WTC11 (cell line): ENCODE measurements around the gene PSMC6. TPM values are rescaled to one million over a fixed set of nuclear protein-coding genes. Genes with fewer than 3 reads are reported as not detected.

Experiments
- ATAC-seq: fragments of 200-7000 bp; cut with Tn5 transposase; 2 replicates; pipeline ENCODE4 v1.10.0; 2021; ENCODE audit warnings: mild to moderate bottlenecking, moderate library complexity
- CTCF ChIA-PET: fragments of 300-600 bp; sonication (Branson Sonifier 250); formaldehyde crosslinking; loops from one replicate; lab custom pipeline; 2021; ENCODE audit warnings: antibody characterized with exemption; lab: Charles Lee
- POLR2A ChIA-PET: fragments of 350-600 bp; sonication (Branson Sonifier 250); formaldehyde crosslinking; loops from one replicate; lab custom pipeline; 2021; ENCODE audit warnings: antibody characterized with exemption; lab: Charles Lee
- DNase-seq: peaks from one replicate; pipeline ENCODE4 v3.0.0; 2021; ENCODE audit warnings: low spot score
- H3K27ac Mint-ChIP-seq: 2 replicates; pipeline ENCODE4 v1.8.0; 2021; ENCODE audit warnings: mixed read lengths
- H3K27me3 Mint-ChIP-seq: 2 replicates; pipeline ENCODE4 v1.8.0; 2021; ENCODE audit warnings: low read depth, mild to moderate bottlenecking, moderate library complexity, mixed read lengths
- H3K36me3 Mint-ChIP-seq: 2 replicates; pipeline ENCODE4 v1.8.0; 2021; ENCODE audit warnings: mixed read lengths
- H3K4me1 Mint-ChIP-seq: 2 replicates; pipeline ENCODE4 v1.8.0; 2022; ENCODE audit warnings: mixed read lengths
- H3K4me3 Mint-ChIP-seq: 2 replicates; pipeline ENCODE4 v1.8.0; 2021; ENCODE audit warnings: mild to moderate bottlenecking, moderate library complexity, mixed read lengths
- H3K9me3 Mint-ChIP-seq: 2 replicates; pipeline ENCODE4 v1.8.0; 2021; ENCODE audit warnings: mixed read lengths
- ELF4 ChIP-seq: sonication (generic); formaldehyde crosslinking; IDR thresholded peaks from 2 replicates; pipeline ENCODE4 v1.8.1; 2022; ENCODE audit warnings: low read depth, mild to moderate bottlenecking, moderate library complexity, missing genetic modification reagents
- ETV6 ChIP-seq: sonication (generic); formaldehyde crosslinking; IDR thresholded peaks from 2 replicates; pipeline ENCODE4 v1.8.1; 2022; ENCODE audit warnings: mild to moderate bottlenecking, missing genetic modification reagents
- NFATC4 ChIP-seq: fragments of 250-450 bp; sonication (Bioruptor Pico); IDR thresholded peaks from 2 replicates; pipeline ENCODE4 v1.9.0; 2021; ENCODE audit warnings: mild to moderate bottlenecking
- NR1H2 ChIP-seq: sonication (generic); formaldehyde crosslinking; IDR thresholded peaks from 2 replicates; pipeline ENCODE4 v1.9.0; 2021; ENCODE audit warnings: mild to moderate bottlenecking, moderate library complexity, missing genetic modification reagents
- RELA ChIP-seq: sonication (generic); formaldehyde crosslinking; IDR thresholded peaks from 2 replicates; pipeline ENCODE4 v1.8.1; 2022; ENCODE audit warnings: missing genetic modification reagents, mild to moderate bottlenecking, borderline replicate concordance
- SP1 ChIP-seq: sonication (generic); formaldehyde crosslinking; conservative IDR thresholded peaks from 2 replicates; pipeline ENCODE4 v1.8.1; 2022; ENCODE audit warnings: missing genetic modification reagents
- ZNF317 ChIP-seq: sonication (generic); formaldehyde crosslinking; IDR thresholded peaks from 2 replicates; pipeline ENCODE4 v1.8.1; 2023; ENCODE audit warnings: low read depth, mild to moderate bottlenecking, moderate library complexity, missing genetic modification reagents, borderline replicate concordance
- total RNA-seq: library from RNA; stranded (reverse); gene quantifications from 3 replicates; pipeline ENCODE4 v1.2.3, GENCODE V29; 2021
- TF ChIP-seq, protein P1 (sequence below): sonication (generic); formaldehyde crosslinking; IDR thresholded peaks from 2 replicates; pipeline ENCODE4 v1.8.1; 2022; ENCODE audit warnings: low read depth, missing genetic modification reagents, borderline replicate concordance
- TF ChIP-seq, protein P2 (sequence below): fragments of 200-600 bp; IDR thresholded peaks from 2 replicates; pipeline ENCODE4 v1.8.0; 2022; ENCODE audit warnings: antibody characterized with exemption
- TF ChIP-seq, protein P3 (sequence below): sonication (generic); formaldehyde crosslinking; IDR thresholded peaks from 2 replicates; pipeline ENCODE4 v1.8.1; 2023; ENCODE audit warnings: mild to moderate bottlenecking, missing genetic modification reagents, moderate library complexity
- TF ChIP-seq, protein P4 (sequence below): sonication (generic); formaldehyde crosslinking; IDR thresholded peaks from 2 replicates; pipeline ENCODE4 v1.8.0; 2023; ENCODE audit warnings: missing genetic modification reagents, mild to moderate bottlenecking, borderline replicate concordance
- TF ChIP-seq, protein P5 (sequence below): sonication (generic); formaldehyde crosslinking; IDR thresholded peaks from 2 replicates; pipeline ENCODE4 v1.8.0; 2023; ENCODE audit warnings: missing genetic modification reagents
- TF ChIP-seq, protein P6 (sequence below): sonication (generic); formaldehyde crosslinking; IDR thresholded peaks from 2 replicates; pipeline ENCODE4 v1.8.1; 2023; ENCODE audit warnings: mild to moderate bottlenecking, moderate library complexity, missing genetic modification reagents
- TF ChIP-seq, protein P7 (sequence below): sonication (generic); formaldehyde crosslinking; IDR thresholded peaks from 2 replicates; pipeline ENCODE4 v1.8.0; 2023; ENCODE audit warnings: mild to moderate bottlenecking, missing genetic modification reagents
- TF ChIP-seq, protein P8 (sequence below): sonication (generic); formaldehyde crosslinking; IDR thresholded peaks from 2 replicates; pipeline ENCODE4 v1.8.0; 2022; ENCODE audit warnings: mild to moderate bottlenecking, missing genetic modification reagents
- TF ChIP-seq, protein P9 (sequence below): sonication (generic); formaldehyde crosslinking; IDR thresholded peaks from 2 replicates; pipeline ENCODE4 v1.8.1; 2023; ENCODE audit warnings: mild to moderate bottlenecking, missing genetic modification reagents, borderline replicate concordance
- TF ChIP-seq, protein P10 (sequence below): sonication (generic); formaldehyde crosslinking; IDR thresholded peaks from 2 replicates; pipeline ENCODE4 v1.8.1; 2022; ENCODE audit warnings: mild to moderate bottlenecking, missing genetic modification reagents, moderate library complexity, borderline replicate concordance

The PSMC6 gene
- total RNA-seq, 1 experiment from 2014 or later, result 96.4 TPM

DNA sequence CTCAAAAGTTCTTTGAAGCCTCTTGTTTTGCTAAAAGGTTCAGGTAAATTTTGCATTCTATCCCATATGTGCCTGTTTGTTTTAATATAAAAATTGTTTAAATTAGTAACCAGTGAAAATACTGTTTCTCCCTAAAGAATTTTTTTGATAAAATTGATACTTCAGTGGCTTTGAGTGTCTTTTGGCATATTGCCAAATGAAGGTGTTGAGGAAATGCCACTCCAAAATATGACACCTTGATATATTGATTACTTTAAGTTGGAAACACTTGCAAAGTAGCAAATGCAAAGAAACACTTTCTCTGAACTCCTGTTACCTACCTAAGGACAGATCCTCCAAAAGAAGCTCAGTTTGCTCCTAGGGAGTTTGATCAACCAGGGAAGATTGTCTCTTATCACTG lies 31.4 kb downstream of the PSMC6 start:
- H3K4me3 Mint-ChIP-seq, result no peak overlapping the region
- POLR2A ChIA-PET, result no interaction called here
- no peak for ATAC-seq
- H3K27me3 Mint-ChIP-seq, result no peaks in the 10 kb centered on the region
- DNase-seq, result no peak
- peaks cover 5% of the 10 kb centered on the region for H3K9me3 Mint-ChIP-seq
- CTCF ChIA-PET, result no interaction called here
- peaks cover 18% of the 10 kb centered on the region for H3K36me3 Mint-ChIP-seq
- no peak overlapping the region for H3K27ac Mint-ChIP-seq
- peaks cover 61% of the 10 kb centered on the region for H3K4me1 Mint-ChIP-seq
- TF ChIP-seq, protein P1, sequence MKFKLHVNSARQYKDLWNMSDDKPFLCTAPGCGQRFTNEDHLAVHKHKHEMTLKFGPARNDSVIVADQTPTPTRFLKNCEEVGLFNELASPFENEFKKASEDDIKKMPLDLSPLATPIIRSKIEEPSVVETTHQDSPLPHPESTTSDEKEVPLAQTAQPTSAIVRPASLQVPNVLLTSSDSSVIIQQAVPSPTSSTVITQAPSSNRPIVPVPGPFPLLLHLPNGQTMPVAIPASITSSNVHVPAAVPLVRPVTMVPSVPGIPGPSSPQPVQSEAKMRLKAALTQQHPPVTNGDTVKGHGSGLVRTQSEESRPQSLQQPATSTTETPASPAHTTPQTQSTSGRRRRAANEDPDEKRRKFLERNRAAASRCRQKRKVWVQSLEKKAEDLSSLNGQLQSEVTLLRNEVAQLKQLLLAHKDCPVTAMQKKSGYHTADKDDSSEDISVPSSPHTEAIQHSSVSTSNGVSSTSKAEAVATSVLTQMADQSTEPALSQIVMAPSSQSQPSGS (CRISPR knock-in tag), result no peak
- TF ChIP-seq SP1 (CRISPR knock-in tag) (no peak), NR1H2 (no peak), ETV6 (CRISPR knock-in tag) (no peak), ZNF317 (CRISPR knock-in tag) (no peak), NFATC4 (no peak), RELA (CRISPR knock-in tag) (no peak), ELF4 (no peak)
- TF ChIP-seq, protein P2, sequence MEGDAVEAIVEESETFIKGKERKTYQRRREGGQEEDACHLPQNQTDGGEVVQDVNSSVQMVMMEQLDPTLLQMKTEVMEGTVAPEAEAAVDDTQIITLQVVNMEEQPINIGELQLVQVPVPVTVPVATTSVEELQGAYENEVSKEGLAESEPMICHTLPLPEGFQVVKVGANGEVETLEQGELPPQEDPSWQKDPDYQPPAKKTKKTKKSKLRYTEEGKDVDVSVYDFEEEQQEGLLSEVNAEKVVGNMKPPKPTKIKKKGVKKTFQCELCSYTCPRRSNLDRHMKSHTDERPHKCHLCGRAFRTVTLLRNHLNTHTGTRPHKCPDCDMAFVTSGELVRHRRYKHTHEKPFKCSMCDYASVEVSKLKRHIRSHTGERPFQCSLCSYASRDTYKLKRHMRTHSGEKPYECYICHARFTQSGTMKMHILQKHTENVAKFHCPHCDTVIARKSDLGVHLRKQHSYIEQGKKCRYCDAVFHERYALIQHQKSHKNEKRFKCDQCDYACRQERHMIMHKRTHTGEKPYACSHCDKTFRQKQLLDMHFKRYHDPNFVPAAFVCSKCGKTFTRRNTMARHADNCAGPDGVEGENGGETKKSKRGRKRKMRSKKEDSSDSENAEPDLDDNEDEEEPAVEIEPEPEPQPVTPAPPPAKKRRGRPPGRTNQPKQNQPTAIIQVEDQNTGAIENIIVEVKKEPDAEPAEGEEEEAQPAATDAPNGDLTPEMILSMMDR, result no peak
- TF ChIP-seq, protein P3, sequence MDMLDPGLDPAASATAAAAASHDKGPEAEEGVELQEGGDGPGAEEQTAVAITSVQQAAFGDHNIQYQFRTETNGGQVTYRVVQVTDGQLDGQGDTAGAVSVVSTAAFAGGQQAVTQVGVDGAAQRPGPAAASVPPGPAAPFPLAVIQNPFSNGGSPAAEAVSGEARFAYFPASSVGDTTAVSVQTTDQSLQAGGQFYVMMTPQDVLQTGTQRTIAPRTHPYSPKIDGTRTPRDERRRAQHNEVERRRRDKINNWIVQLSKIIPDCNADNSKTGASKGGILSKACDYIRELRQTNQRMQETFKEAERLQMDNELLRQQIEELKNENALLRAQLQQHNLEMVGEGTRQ, result no peak
- TF ChIP-seq, protein P4, sequence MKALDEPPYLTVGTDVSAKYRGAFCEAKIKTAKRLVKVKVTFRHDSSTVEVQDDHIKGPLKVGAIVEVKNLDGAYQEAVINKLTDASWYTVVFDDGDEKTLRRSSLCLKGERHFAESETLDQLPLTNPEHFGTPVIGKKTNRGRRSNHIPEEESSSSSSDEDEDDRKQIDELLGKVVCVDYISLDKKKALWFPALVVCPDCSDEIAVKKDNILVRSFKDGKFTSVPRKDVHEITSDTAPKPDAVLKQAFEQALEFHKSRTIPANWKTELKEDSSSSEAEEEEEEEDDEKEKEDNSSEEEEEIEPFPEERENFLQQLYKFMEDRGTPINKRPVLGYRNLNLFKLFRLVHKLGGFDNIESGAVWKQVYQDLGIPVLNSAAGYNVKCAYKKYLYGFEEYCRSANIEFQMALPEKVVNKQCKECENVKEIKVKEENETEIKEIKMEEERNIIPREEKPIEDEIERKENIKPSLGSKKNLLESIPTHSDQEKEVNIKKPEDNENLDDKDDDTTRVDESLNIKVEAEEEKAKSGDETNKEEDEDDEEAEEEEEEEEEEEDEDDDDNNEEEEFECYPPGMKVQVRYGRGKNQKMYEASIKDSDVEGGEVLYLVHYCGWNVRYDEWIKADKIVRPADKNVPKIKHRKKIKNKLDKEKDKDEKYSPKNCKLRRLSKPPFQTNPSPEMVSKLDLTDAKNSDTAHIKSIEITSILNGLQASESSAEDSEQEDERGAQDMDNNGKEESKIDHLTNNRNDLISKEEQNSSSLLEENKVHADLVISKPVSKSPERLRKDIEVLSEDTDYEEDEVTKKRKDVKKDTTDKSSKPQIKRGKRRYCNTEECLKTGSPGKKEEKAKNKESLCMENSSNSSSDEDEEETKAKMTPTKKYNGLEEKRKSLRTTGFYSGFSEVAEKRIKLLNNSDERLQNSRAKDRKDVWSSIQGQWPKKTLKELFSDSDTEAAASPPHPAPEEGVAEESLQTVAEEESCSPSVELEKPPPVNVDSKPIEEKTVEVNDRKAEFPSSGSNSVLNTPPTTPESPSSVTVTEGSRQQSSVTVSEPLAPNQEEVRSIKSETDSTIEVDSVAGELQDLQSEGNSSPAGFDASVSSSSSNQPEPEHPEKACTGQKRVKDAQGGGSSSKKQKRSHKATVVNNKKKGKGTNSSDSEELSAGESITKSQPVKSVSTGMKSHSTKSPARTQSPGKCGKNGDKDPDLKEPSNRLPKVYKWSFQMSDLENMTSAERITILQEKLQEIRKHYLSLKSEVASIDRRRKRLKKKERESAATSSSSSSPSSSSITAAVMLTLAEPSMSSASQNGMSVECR, result no peak
- TF ChIP-seq, protein P5, sequence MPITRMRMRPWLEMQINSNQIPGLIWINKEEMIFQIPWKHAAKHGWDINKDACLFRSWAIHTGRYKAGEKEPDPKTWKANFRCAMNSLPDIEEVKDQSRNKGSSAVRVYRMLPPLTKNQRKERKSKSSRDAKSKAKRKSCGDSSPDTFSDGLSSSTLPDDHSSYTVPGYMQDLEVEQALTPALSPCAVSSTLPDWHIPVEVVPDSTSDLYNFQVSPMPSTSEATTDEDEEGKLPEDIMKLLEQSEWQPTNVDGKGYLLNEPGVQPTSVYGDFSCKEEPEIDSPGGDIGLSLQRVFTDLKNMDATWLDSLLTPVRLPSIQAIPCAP, result no peak
- TF ChIP-seq, protein P6, sequence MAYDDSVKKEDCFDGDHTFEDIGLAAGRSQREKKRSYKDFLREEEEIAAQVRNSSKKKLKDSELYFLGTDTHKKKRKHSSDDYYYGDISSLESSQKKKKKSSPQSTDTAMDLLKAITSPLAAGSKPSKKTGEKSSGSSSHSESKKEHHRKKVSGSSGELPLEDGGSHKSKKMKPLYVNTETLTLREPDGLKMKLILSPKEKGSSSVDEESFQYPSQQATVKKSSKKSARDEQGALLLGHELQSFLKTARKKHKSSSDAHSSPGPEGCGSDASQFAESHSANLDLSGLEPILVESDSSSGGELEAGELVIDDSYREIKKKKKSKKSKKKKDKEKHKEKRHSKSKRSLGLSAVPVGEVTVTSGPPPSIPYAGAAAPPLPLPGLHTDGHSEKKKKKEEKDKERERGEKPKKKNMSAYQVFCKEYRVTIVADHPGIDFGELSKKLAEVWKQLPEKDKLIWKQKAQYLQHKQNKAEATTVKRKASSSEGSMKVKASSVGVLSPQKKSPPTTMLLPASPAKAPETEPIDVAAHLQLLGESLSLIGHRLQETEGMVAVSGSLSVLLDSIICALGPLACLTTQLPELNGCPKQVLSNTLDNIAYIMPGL, result no peak
- TF ChIP-seq, protein P7, sequence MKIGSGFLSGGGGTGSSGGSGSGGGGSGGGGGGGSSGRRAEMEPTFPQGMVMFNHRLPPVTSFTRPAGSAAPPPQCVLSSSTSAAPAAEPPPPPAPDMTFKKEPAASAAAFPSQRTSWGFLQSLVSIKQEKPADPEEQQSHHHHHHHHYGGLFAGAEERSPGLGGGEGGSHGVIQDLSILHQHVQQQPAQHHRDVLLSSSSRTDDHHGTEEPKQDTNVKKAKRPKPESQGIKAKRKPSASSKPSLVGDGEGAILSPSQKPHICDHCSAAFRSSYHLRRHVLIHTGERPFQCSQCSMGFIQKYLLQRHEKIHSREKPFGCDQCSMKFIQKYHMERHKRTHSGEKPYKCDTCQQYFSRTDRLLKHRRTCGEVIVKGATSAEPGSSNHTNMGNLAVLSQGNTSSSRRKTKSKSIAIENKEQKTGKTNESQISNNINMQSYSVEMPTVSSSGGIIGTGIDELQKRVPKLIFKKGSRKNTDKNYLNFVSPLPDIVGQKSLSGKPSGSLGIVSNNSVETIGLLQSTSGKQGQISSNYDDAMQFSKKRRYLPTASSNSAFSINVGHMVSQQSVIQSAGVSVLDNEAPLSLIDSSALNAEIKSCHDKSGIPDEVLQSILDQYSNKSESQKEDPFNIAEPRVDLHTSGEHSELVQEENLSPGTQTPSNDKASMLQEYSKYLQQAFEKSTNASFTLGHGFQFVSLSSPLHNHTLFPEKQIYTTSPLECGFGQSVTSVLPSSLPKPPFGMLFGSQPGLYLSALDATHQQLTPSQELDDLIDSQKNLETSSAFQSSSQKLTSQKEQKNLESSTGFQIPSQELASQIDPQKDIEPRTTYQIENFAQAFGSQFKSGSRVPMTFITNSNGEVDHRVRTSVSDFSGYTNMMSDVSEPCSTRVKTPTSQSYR (CRISPR knock-in tag), result no peak
- TF ChIP-seq, protein P8, sequence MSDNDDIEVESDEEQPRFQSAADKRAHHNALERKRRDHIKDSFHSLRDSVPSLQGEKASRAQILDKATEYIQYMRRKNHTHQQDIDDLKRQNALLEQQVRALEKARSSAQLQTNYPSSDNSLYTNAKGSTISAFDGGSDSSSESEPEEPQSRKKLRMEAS, result no peak
- TF ChIP-seq, protein P9, sequence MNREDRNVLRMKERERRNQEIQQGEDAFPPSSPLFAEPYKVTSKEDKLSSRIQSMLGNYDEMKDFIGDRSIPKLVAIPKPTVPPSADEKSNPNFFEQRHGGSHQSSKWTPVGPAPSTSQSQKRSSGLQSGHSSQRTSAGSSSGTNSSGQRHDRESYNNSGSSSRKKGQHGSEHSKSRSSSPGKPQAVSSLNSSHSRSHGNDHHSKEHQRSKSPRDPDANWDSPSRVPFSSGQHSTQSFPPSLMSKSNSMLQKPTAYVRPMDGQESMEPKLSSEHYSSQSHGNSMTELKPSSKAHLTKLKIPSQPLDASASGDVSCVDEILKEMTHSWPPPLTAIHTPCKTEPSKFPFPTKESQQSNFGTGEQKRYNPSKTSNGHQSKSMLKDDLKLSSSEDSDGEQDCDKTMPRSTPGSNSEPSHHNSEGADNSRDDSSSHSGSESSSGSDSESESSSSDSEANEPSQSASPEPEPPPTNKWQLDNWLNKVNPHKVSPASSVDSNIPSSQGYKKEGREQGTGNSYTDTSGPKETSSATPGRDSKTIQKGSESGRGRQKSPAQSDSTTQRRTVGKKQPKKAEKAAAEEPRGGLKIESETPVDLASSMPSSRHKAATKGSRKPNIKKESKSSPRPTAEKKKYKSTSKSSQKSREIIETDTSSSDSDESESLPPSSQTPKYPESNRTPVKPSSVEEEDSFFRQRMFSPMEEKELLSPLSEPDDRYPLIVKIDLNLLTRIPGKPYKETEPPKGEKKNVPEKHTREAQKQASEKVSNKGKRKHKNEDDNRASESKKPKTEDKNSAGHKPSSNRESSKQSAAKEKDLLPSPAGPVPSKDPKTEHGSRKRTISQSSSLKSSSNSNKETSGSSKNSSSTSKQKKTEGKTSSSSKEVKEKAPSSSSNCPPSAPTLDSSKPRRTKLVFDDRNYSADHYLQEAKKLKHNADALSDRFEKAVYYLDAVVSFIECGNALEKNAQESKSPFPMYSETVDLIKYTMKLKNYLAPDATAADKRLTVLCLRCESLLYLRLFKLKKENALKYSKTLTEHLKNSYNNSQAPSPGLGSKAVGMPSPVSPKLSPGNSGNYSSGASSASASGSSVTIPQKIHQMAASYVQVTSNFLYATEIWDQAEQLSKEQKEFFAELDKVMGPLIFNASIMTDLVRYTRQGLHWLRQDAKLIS (CRISPR knock-in tag), result no peak
- TF ChIP-seq, protein P10, sequence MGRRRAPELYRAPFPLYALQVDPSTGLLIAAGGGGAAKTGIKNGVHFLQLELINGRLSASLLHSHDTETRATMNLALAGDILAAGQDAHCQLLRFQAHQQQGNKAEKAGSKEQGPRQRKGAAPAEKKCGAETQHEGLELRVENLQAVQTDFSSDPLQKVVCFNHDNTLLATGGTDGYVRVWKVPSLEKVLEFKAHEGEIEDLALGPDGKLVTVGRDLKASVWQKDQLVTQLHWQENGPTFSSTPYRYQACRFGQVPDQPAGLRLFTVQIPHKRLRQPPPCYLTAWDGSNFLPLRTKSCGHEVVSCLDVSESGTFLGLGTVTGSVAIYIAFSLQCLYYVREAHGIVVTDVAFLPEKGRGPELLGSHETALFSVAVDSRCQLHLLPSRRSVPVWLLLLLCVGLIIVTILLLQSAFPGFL, result no peak
